Stimulated activated CD8-positive, alpha-beta memory T cell treated with anti-CD3 and anti-CD28 coated beads, Interleukin-4, amount 100 ng/mL, for 4 hours (primary cell): ENCODE data around the gene RASAL3.
"Not testable (repeated sequence)": the region's sequence is repeated elsewhere in the genome, so short reads cannot be mapped to it uniquely, and the experiment has no call there.

Source experiments
- DNase-seq, 2 donors: peaks; one replicate each; pipeline ENCODE4 v3.0.0-alpha.2; 2020; ENCODE audit warnings: low read depth in 2 of 2, low spot score in 1 of 2

RASAL3 gene

DNA sequence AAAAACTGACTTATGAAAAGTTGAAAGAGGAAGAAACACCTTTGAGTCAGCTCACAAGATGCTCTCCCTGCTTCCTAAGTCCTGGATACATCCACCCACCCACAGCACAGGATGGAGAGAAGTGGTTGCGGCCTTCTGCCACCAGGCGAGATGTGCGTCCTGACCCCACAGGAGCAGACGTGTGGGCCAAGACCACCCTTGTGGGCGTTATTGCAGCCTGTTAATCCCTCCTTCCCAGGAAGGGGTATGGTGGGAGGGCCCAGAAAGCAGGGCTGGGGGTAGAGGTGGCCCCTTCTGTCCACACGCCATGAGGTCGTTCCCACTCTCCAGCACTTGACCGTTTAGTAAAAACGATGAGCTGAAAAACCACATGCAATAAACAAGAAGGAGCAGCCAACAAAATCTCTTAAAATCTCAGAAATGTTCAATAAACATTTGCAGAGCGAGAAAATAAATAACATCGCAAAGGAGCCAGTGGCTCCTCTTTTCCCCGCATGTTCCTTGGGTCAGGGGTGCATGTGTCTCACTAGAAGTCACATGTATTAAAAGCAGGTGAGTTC lies 43.1 kb downstream of the RASAL3 start:
- no peak for DNase-seq

DNA sequence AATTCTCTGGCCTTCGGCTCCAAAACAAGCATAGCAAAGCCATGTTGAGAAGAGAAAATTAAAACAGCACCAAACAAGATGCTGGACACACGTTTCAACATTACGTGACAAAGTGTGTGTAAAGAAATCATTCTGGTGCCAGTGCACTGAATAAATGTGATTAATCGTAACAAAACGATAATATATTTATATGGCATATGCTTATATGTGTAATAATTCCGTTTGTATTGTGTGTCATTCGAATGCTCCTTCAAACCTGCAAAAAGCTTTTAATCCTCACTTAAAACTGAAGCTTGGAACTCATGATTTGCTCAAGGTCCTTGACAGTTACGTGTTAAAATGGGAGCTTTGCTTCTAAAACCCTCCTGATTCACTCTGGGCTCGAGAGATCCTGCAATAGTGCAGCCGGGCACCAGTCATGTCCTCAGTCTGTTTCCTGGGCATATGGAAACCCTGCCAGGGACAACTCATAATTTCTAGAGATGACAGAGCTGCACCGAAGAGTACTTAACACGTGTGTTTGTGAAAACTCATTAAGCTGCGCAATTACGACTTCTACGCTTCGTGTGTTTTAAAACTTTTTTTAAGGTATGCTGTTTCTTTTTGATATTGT lies 44.8 kb downstream of the RASAL3 start:
- DNase-seq = no peak

DNA sequence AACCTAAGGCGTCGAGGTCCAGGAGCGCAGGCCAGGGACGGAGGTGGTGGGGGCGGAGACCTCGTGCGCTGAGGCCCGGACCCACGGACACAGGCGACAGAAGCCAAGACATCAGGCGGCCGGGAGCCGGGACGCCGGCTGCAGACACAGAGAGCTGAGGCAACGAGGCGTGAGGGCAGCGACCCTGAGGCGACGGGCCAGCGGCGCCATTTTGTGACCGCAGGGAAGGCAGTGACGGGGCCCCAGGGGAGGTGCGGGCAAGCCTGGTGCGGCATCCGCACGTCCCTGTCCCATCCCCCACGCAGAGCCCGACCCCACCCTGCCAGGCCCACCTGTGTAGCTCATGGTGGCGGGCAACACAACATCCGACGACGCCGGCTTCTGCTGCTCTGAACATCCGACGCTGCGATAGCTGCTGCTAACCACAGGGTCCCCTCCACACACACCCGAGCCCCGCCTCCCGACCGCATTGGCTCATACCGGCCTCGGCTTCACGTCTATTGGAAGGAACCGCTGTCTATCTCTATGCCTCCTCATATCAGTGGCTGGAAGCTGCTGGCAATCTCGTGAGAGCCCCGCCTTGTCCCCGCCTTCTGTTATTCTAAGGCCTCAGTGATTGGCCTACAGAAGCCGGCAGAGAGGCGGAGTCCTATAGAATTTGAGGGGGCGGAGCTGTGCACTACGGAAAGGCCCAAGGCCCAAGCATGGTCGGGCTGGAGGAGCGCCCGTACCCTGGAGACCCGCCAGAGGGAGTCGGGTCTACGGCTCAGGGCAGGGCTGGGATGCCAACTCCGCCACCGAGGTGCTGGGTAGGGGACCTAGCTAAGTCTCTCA lies 45.5 kb downstream of the RASAL3 start, which contains the start of gene AKAP8L:
TSS of gene AKAP8L (minus strand) at position 410 of the 834 bp plus-strand sequence. CDS start at position 345, 65 bp downstream.
- DNase-seq = peak; percentile 96 to 98

DNA sequence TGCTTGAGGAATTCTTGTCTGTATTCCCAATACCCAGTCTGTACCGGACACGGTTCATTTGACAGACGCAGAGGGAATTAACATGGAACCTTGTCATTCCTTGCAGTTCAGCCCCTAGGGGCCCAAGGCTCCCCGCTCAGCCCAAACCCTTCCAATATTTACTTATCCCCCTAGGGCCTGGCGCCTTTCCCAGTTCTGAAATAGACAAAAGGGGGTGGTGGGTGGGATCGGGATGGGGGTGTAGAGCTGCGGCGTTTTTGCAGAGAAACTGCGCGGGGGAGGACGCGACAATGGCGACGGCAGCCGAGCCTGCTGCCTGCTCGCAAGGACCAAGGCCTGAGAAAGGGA lies 46.1 kb downstream of the RASAL3 start:
- DNase-seq = no peak

DNA sequence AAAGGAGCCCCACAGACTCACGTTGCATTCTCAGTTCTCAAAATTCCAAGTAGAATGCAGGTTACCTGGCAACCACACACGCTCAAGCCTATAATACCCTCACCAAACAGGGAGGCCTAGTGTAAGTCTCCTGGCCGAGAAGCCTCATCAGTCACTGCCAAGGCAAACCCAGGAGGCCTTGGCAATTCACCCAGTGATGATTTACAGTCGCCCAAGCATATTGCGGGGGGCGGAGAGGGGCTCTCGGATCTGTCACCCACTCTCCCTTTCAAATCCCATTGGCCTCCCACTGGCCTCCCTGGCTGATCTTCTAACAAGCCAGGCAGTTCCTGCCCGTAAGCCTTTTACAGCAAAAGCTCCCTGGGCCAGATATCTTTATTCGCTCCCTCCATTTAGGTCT lies 46.6 kb downstream of the RASAL3 start:
- DNase-seq = no peak

DNA sequence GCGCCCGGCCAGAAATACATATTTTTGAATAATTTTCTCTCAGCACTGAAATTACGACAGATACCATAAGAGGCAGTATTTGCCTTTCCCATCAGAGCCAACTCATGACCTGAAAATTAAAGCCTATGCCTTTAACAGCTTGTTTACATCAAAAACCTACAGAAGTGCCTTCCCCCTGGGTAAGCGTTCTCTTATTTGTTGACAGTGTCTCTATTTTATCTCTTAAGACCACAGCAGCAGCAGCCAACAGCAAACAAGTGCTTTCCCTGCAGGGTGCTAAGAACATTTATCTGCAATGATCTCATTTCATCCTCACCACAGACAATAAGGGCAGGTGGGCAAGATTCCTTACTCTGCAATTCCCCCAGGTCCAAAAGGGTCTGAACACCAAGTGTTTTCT lies 51.5 kb downstream of the RASAL3 start:
- no peak for DNase-seq

DNA sequence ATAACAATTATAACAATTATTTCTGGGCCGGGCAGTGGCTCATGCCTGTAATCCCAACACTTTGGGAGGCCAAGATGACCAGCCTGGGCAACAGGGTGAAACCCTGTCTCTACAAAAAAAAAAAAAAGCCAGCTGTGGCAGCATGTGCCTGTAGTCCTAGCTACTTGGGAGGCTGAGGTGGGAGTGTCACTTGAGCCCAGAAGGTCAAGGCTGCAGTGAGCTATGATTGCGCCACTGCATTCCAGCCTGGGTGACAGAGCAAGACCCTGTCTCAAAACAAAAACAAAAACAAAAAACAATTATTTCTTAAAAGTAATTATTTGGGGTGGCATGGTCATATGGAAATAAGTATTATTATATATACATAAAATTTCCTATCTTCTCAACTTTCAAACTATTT lies 53.0 kb downstream of the RASAL3 start:
- not testable (repeated sequence) for DNase-seq

DNA sequence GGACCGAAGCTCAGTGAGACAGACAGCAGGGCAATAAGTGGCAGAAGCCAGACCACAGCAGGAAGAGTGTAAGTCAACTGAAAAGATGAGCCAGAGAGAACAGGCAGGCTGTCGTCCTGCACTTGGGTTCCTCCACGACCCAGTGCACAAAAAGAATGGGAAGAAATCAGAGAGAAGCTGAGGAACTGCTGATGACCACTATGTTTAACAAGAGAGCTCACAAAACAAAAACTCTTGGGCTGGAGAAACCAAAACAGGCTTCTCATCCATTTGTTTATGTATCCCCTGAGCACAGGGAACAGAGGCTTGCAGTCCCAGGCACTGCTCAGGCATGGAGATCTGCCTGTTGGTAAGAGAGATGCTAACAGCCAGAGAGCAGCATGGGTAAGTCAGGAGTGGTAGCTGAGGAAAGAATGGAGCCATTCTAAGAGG lies 59.5 kb downstream of the RASAL3 start:
- no peak for DNase-seq

DNA sequence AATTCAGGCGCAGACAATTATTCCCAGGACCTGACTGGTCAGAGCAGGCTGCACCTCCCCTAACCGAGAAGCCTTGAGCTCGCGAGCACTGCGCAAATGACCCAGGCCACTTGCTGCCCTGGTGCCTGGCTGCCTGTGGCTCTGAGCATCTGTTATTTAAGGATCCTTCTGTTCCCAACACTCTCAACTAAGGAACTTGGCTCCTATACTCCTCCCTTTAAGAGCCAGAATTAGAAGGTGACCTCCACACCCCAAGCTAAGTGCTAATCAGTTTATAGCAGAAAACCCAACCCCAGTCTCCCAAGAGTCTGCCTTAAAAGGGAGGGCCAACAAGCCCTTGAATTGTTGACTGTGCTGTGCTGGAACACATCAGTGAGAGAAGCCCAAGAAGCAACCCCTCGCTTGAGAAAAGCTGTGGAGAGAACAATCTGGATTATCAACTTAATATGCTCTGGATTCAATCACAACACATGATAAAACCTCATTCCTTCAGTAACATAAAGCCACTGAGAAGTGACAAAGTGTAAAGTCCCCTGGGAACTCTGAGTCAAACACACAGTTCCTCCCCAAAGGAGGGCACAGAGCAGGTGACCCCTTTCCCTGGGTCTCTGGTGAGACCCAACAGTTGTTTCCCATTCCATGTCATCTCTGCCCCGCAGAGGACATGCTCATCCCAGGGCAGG lies 60.1 kb downstream of the RASAL3 start:
- DNase-seq = no peak

DNA sequence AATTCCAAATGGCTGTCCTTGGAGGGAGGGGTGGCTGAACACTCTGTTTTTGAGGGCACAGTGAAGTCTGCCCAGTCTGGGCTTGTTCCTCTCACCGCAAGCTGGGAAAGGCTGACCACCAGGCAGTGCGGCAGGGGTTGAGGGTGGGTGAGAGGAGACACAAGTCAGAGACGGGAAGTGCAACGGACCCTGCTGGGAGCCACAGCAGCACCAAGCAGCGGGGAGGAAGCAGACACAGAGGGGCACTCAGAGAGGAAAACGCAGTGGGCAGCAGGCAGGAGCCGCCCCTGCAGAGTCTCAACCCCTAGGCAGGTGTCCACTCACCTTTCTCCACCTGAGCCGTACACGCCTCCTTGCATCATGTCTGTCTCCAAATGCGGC lies 61.2 kb downstream of the RASAL3 start:
- DNase-seq = no peak

DNA sequence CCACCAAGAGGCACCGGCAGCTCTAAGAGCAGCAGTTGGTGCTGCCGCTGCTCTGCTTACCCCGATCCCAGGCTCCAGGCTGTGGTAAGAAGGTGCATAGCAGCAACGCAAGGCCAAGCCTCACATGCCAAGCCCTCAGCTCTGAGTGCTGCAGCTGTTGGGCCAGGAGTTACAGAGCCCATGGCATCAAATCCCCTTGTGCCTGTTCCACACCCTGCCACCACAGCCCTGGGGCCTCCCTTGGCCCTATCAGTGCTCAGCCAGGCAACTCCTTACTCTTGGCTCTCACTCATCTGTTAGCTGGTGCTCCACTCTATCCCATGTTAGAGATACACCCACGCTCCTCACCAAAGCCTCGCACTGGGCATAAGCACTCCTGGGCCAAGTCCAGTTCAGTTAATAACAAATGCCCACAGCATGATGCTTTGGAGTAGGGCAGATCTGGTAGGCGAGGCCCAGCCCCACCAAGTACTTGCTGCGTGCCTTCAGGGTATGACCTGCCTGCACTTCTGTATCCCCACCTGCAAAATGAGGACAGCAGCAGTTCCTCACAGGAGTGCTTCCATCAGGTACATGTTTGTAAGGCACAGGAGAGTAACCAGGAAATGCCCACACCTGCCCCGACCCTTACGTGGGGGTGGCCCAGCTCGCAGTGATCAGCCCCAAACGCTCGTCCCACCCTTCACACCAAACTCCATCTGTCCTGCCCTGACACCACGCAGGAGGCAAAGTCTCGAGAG lies 61.8 kb downstream of the RASAL3 start:
- DNase-seq = no peak
